GM10266 (cell line): ENCODE results near the gene ATP2C2.

Experiments
- DNase-seq: peaks from one replicate; pipeline ENCODE4 v3.0.0; 2012; ENCODE audit errors: extremely low spot score
- TF ChIP-seq, protein P1 (sequence below): IDR thresholded peaks from 2 replicates; pipeline ENCODE4 v1.5.1; 2012; ENCODE audit warnings: mild to moderate bottlenecking, low read depth; ENCODE audit not compliant: control insufficient read depth, insufficient read depth; ENCODE audit errors: missing control alignments

Gene ATP2C2

GRCh38 chr16:84358601-84359295 lies 9.6 kb upstream of the ATP2C2 start:
- TF ChIP-seq, protein P1, sequence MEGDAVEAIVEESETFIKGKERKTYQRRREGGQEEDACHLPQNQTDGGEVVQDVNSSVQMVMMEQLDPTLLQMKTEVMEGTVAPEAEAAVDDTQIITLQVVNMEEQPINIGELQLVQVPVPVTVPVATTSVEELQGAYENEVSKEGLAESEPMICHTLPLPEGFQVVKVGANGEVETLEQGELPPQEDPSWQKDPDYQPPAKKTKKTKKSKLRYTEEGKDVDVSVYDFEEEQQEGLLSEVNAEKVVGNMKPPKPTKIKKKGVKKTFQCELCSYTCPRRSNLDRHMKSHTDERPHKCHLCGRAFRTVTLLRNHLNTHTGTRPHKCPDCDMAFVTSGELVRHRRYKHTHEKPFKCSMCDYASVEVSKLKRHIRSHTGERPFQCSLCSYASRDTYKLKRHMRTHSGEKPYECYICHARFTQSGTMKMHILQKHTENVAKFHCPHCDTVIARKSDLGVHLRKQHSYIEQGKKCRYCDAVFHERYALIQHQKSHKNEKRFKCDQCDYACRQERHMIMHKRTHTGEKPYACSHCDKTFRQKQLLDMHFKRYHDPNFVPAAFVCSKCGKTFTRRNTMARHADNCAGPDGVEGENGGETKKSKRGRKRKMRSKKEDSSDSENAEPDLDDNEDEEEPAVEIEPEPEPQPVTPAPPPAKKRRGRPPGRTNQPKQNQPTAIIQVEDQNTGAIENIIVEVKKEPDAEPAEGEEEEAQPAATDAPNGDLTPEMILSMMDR, result no peak
- DNase-seq, result no peak

GRCh38 chr16:84359326-84359725 lies 9.0 kb upstream of the ATP2C2 start:
- TF ChIP-seq, protein P1, result no peak
- DNase-seq, result no peak

DNA sequence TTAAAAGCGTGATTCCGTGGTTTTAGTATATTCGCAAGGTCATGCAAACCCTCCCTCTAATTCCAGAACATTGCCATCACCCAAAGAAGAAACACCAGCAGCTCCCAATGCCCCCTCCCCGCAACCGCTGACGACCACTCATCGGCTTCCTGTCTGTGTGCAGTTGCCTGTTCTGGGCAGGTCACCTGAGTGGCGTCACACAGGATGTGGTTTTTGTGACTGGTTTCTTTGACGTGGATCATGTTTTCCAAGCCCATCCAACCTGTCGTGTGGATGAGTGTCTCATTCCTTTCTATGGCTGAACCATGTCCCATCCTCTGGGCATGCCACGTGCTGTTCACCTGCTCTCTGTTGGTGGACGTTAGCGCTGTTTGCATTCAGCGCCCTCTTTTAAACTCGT lies 8.2 kb upstream of the ATP2C2 start:
- TF ChIP-seq, protein P1, result no peak
- no peak for DNase-seq

- DNase-seq, result no peak
- TF ChIP-seq, protein P1, result no peak
Observed at GRCh38 chr16:84360748-84361147, 7.6 kb upstream of the ATP2C2 start.

DNA sequence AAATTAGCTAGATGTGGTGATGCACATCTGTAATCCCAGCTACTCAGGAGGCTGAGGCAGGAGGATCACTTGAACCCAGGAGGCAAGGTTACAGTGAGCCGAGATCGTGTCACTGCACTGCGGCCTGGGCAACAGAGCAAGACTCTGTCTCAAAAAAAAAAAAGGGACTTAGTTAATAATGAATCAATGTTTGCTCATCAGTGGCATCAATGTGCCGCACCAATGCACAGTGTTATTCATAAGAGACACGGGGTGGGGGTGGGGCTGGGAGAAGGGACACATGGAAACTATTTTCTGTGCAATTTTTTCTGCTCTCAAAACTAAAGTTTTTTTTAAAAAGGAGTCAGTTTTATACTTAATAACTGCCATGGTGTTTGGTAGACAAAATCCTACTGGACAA lies 6.8 kb upstream of the ATP2C2 start:
- TF ChIP-seq, protein P1, result no peak

DNA sequence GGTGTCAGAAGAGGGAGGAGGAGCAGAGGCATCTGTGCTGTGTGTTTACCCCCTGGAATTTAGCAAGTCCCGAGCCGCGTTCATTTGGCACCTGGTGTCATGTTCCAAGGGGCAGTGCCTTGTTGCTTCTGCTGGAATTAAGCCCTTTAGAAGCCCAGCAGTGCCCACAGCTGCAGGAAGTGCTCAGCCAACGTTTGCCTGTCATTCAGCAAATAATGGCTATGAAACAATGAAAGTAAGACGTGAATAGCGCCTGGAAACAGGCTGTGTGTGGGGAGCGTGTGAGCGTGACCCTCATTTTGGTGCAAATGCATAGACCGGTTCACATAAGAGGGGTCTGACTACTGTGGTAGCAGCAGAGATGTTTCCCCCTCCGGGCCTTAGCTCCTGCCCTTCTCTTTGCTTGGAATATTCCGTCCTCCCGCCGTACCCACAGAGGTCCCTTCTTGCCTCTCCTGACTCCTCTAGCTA lies 5.8 kb upstream of the ATP2C2 start:
- DNase-seq, result no peak
- TF ChIP-seq, protein P1, result no peak

More for the DNA sequence above, 6.8 kb upstream of the ATP2C2 start:
- no peak for DNase-seq

- no peak for DNase-seq
Observed at GRCh38 chr16:84366208-84366607, 2.1 kb upstream of the ATP2C2 start.

More at GRCh38 chr16:84366208-84366607, 2.1 kb upstream of the ATP2C2 start:
- TF ChIP-seq, protein P1, result no peak
